ENCODE measurements around the gene CEPT1. TPM values are rescaled to one million over a fixed set of nuclear protein-coding genes. Genes with fewer than 3 reads are reported as not detected.
A peak's percentile ranks its signal among the peaks of the same experiment; 100 is the strongest.

CEPT1 gene
- total RNA-seq, 1 experiment from 2014 or later, result 34.2 TPM

- TF ChIP-seq, protein P1, sequence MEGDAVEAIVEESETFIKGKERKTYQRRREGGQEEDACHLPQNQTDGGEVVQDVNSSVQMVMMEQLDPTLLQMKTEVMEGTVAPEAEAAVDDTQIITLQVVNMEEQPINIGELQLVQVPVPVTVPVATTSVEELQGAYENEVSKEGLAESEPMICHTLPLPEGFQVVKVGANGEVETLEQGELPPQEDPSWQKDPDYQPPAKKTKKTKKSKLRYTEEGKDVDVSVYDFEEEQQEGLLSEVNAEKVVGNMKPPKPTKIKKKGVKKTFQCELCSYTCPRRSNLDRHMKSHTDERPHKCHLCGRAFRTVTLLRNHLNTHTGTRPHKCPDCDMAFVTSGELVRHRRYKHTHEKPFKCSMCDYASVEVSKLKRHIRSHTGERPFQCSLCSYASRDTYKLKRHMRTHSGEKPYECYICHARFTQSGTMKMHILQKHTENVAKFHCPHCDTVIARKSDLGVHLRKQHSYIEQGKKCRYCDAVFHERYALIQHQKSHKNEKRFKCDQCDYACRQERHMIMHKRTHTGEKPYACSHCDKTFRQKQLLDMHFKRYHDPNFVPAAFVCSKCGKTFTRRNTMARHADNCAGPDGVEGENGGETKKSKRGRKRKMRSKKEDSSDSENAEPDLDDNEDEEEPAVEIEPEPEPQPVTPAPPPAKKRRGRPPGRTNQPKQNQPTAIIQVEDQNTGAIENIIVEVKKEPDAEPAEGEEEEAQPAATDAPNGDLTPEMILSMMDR (IDR thresholded peaks at IDR 0.05 in 2 of 3, conservative IDR thresholded peaks at IDR 0.05 in 1 of 3; ENCODE audit: borderline replicate concordance in 1 of 3, insufficient read depth in 1 of 3, low read depth in 2 of 3, low read length in 2 of 3), result 0 out of 6 replicates have a peak, but pooled peaks of 1 of the 3 experiments have one; percentile 9
- no peak; the same call in 1 of the 2 replicates for TF ChIP-seq SIN3A (IDR thresholded peaks at IDR 0.05; ENCODE audit: low read depth)
- peak; percentile 4 for TF ChIP-seq TCF7L2 (IDR thresholded peaks at IDR 0.05; ENCODE audit: borderline replicate concordance, extremely low read depth, insufficient read depth, insufficient read length)
- TF ChIP-seq RAD21 (IDR thresholded peaks at IDR 0.05; ENCODE audit: low read depth), result no peak
- TF ChIP-seq POLR2A (IDR thresholded peaks at IDR 0.05; ENCODE audit: borderline replicate concordance, extremely low read depth, insufficient read depth, insufficient read length), result no peak
- no peak for TF ChIP-seq ZFX (IDR thresholded peaks at IDR 0.05)
- TF ChIP-seq EGR1 (IDR thresholded peaks at IDR 0.05; ENCODE audit: low read depth), result no peak
- no peak for TF ChIP-seq EZH2 (IDR thresholded peaks at IDR 0.05)
- TF ChIP-seq CEBPB (IDR thresholded peaks at IDR 0.05; ENCODE audit: low read depth), result no peak
- no peak; the same call in 1 of the 2 replicates for TF ChIP-seq SP1 (IDR thresholded peaks at IDR 0.05; ENCODE audit: low read depth)
- TF ChIP-seq, protein P2, sequence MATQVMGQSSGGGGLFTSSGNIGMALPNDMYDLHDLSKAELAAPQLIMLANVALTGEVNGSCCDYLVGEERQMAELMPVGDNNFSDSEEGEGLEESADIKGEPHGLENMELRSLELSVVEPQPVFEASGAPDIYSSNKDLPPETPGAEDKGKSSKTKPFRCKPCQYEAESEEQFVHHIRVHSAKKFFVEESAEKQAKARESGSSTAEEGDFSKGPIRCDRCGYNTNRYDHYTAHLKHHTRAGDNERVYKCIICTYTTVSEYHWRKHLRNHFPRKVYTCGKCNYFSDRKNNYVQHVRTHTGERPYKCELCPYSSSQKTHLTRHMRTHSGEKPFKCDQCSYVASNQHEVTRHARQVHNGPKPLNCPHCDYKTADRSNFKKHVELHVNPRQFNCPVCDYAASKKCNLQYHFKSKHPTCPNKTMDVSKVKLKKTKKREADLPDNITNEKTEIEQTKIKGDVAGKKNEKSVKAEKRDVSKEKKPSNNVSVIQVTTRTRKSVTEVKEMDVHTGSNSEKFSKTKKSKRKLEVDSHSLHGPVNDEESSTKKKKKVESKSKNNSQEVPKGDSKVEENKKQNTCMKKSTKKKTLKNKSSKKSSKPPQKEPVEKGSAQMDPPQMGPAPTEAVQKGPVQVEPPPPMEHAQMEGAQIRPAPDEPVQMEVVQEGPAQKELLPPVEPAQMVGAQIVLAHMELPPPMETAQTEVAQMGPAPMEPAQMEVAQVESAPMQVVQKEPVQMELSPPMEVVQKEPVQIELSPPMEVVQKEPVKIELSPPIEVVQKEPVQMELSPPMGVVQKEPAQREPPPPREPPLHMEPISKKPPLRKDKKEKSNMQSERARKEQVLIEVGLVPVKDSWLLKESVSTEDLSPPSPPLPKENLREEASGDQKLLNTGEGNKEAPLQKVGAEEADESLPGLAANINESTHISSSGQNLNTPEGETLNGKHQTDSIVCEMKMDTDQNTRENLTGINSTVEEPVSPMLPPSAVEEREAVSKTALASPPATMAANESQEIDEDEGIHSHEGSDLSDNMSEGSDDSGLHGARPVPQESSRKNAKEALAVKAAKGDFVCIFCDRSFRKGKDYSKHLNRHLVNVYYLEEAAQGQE (IDR thresholded peaks at IDR 0.05; ENCODE audit: low read depth), result no peak
- peak; percentile 46 for TF ChIP-seq ELF1 (IDR thresholded peaks at IDR 0.05; ENCODE audit: borderline replicate concordance, low read depth)
Observed at GRCh38 chr1:111202707-111203623, 62.9 kb downstream of the CEPT1 start (continued).
